NCI-H1417 treated with DMSO at 0.1 percent for 48 hours (cell line): Measurements from ENCODE around the gene DDX24.

Experiments
- DNase-seq: peaks from one replicate; lab custom pipeline; 2025; lab: John Stamatoyannopoulos, UW

Gene DDX24

GRCh38 chr14:94029671-94030203, 51.3 kb downstream of the DDX24 start:
- DNase-seq: no peak

- no peak for DNase-seq
Measured at GRCh38 chr14:94029265-94029664, 51.7 kb downstream of the DDX24 start.

- DNase-seq: no peak
Measured at GRCh38 chr14:94028450-94028826, 52.6 kb downstream of the DDX24 start.

GRCh38 chr14:94027566-94028449, 53.2 kb downstream of the DDX24 start:
- DNase-seq: no peak

GRCh38 chr14:94026889-94027469, 54.0 kb downstream of the DDX24 start:
- no peak for DNase-seq

GRCh38 chr14:94026173-94026888, 54.7 kb downstream of the DDX24 start, which contains the start of gene OTUB2:
Gene OTUB2, plus strand, starts transcription at chr14:94026340. Its CDS starts 198 bp downstream, at chr14:94026538.
- peak; percentile 83 for DNase-seq

GRCh38 chr14:94025720-94026119, 55.3 kb downstream of the DDX24 start:
- no peak for DNase-seq

- no peak for DNase-seq
Measured at GRCh38 chr14:94024549-94024948, 56.5 kb downstream of the DDX24 start.

GRCh38 chr14:94022532-94023411, 58.2 kb downstream of the DDX24 start:
- DNase-seq: no peak

- no peak for DNase-seq
Measured at GRCh38 chr14:94021416-94022157, 59.4 kb downstream of the DDX24 start.

- no peak for DNase-seq
Measured at GRCh38 chr14:94021001-94021400, 60.0 kb downstream of the DDX24 start.

- no peak for DNase-seq
Measured at GRCh38 chr14:94020267-94020666, 60.7 kb downstream of the DDX24 start.

GRCh38 chr14:94019329-94019728, 61.7 kb downstream of the DDX24 start:
- no peak for DNase-seq

- DNase-seq: no peak
Measured at GRCh38 chr14:94018308-94018707, 62.7 kb downstream of the DDX24 start.

- no peak for DNase-seq
Measured at GRCh38 chr14:94016446-94016976, 64.5 kb downstream of the DDX24 start.

- DNase-seq: no peak
Measured at GRCh38 chr14:94015223-94015622, 65.8 kb downstream of the DDX24 start.

GRCh38 chr14:94014382-94014781, 66.6 kb downstream of the DDX24 start:
- no peak for DNase-seq

GRCh38 chr14:94011795-94012194, 69.2 kb downstream of the DDX24 start:
- no peak for DNase-seq

- DNase-seq: no peak
Measured at GRCh38 chr14:94010625-94011024, 70.4 kb downstream of the DDX24 start.

GRCh38 chr14:94009767-94010166, 71.2 kb downstream of the DDX24 start:
- DNase-seq: no peak

- no peak for DNase-seq
Measured at GRCh38 chr14:94008234-94008633, 72.8 kb downstream of the DDX24 start.
